ENCODE results near the gene USP32. TPM values are rescaled to one million over a fixed set of nuclear protein-coding genes. Genes with fewer than 3 reads are reported as not detected.
A peak's percentile ranks its signal among the peaks of the same experiment; 100 is the strongest.

The USP32 gene
- polyA plus RNA-seq, 4 donors, result 10.3 to 21.9 (median 15.1) TPM

DNA sequence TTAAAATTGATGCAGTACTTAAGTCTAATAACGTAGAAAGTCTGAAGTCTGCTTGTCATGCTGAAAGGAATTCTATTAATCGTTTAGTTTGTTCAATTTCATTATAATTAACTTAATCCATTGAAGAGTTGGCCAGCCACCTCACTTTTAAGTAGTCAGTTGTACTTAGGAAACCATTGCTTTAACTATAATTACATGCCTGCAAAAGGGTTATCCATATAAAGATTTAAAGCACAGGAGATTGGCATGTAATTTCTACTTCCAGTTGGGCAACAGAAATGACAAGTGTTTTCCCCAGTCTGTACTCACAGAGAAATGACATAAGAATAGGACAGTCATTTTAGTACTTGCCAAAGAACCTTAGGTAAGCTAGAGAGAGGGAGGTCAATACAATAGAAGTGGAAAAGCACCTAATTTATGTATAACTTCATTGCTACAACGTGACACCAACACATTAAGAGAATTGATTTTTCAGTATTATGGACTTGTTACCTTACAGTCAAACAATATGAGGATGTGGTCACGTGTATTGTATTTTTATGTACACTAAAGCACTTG lies 3.7 kb upstream of the USP32 start:
- no peaks in the 10 kb centered on the region for H3K9me3 ChIP-seq (ENCODE audit: control insufficient read depth in 2 of 2, insufficient read depth in 1 of 2, low read depth in 1 of 2, low read length in 1 of 2)

GRCh38 chr17:60393840-60394723 lies 2.1 kb upstream of the USP32 start:
- H3K9me3 ChIP-seq (ENCODE audit: control insufficient read depth in 2 of 2, insufficient read depth in 1 of 2, low read depth in 1 of 2, low read length in 1 of 2), result no peaks in the 10 kb centered on the region
- no peak overlapping the region for H3K4me3 ChIP-seq (ENCODE audit: low read depth in 1 of 3, low read length in 3 of 3)
- DNase-seq, result no peak
- no peak for FAIRE-seq
- H3K36me3 ChIP-seq (ENCODE audit: control insufficient read depth in 3 of 3, insufficient read depth in 2 of 3, low read depth in 1 of 3, low read length in 3 of 3), result no peaks in the 10 kb centered on the region
- peaks cover 0 to 10% (median 0%) of the 10 kb centered on the region in 3 donors for H3K4me1 ChIP-seq (ENCODE audit: control insufficient read depth in 3 of 3, insufficient read depth in 2 of 3, low read depth in 1 of 3, low read length in 2 of 3)
- no peak overlapping the region for H3K27ac ChIP-seq (ENCODE audit: low read depth in 1 of 3, low read length in 2 of 3)
- H3K27me3 ChIP-seq (ENCODE audit: control insufficient read depth in 3 of 3, insufficient read depth in 3 of 3, low read length in 3 of 3), result no peaks in the 10 kb centered on the region
- WGBS, 3 donors, result 91 to 92% (median 92%) methylated on average over 15 to 17 of the region's 17 CpGs

More for the DNA sequence above, 3.7 kb upstream of the USP32 start:
- FAIRE-seq, result no peak
- Histone ChIP-seq H3K4me3 (ENCODE audit: low read depth in 1 of 3, low read length in 3 of 3) (no peak overlapping the region), H3K27ac (ENCODE audit: low read depth in 1 of 3, low read length in 2 of 3) (no peak overlapping the region), H3K4me1 (ENCODE audit: control insufficient read depth in 3 of 3, insufficient read depth in 2 of 3, low read depth in 1 of 3, low read length in 2 of 3) (peaks cover 0 to 5% (median 0%) of the 10 kb centered on the region in 3 donors), H3K27me3 (ENCODE audit: control insufficient read depth in 3 of 3, insufficient read depth in 3 of 3, low read length in 3 of 3) (no peaks in the 10 kb centered on the region), H3K36me3 (ENCODE audit: control insufficient read depth in 3 of 3, insufficient read depth in 2 of 3, low read depth in 1 of 3, low read length in 3 of 3) (no peaks in the 10 kb centered on the region)
- 67 to 84% (median 80%) methylated on average over 4 of the region's 4 CpGs for WGBS, 3 donors
- DNase-seq, result no peak

GRCh38 chr17:60392845-60393702 lies 1.1 kb upstream of the USP32 start:
- FAIRE-seq (no peak), DNase-seq (peak; percentile 78 to 79)
- peak overlapping the region; percentile 69 to 91 (median 81) for H3K4me3 ChIP-seq (ENCODE audit: low read depth in 1 of 3, low read length in 3 of 3)
- peak overlapping the region; percentile 89 to 94 (median 89) for H3K27ac ChIP-seq (ENCODE audit: low read depth in 1 of 3, low read length in 2 of 3)
- no peaks in the 10 kb centered on the region for H3K36me3 ChIP-seq (ENCODE audit: control insufficient read depth in 3 of 3, insufficient read depth in 2 of 3, low read depth in 1 of 3, low read length in 3 of 3)
- H3K4me1 ChIP-seq (ENCODE audit: control insufficient read depth in 3 of 3, insufficient read depth in 2 of 3, low read depth in 1 of 3, low read length in 2 of 3), result peaks cover 0 to 10% (median 0%) of the 10 kb centered on the region in 3 donors
- H3K9me3 ChIP-seq (ENCODE audit: control insufficient read depth in 2 of 2, insufficient read depth in 1 of 2, low read depth in 1 of 2, low read length in 1 of 2), result no peaks in the 10 kb centered on the region
- no peaks in the 10 kb centered on the region for H3K27me3 ChIP-seq (ENCODE audit: control insufficient read depth in 3 of 3, insufficient read depth in 3 of 3, low read length in 3 of 3)
- WGBS, 3 donors, result 15 to 18% (median 18%) methylated on average over 17 of the region's 17 CpGs

DNA sequence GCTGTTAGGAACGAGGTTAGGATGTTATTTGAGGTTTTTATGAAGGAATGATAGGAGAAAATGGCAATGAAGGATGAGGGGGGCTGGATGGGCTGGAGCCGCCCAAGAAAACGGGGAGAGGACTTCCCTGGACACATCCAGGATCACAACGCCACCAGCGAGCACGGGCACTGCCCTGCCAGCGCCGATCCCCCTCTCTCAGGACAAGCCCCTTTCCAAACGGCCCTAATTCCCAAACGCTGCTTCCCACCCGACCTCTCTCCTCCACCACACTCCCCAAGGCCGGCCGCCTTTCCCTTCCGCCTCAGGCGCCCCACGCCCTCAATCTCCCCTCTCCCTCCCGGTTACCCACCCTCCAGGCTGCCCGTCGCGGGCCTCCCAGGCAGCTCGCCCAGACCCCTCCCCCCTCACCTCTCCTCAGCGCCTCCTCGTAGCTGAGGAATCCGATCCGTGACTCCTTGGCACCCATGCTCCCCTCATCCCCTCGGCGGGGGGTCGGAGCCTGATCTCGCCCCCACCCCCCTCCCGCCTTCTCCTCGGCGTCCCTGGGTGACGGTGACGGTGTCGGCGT lies 377 bp downstream of the USP32 start:
- FAIRE-seq (no peak), DNase-seq (no peak)
- 0 to 2% (median 1%) methylated on average over 27 to 36 of the region's 36 CpGs for WGBS, 3 donors
- Histone ChIP-seq H3K27me3 (ENCODE audit: control insufficient read depth in 3 of 3, insufficient read depth in 3 of 3, low read length in 3 of 3) (no peaks in the 10 kb centered on the region), H3K36me3 (ENCODE audit: control insufficient read depth in 3 of 3, insufficient read depth in 2 of 3, low read depth in 1 of 3, low read length in 3 of 3) (no peaks in the 10 kb centered on the region), H3K4me1 (ENCODE audit: control insufficient read depth in 3 of 3, insufficient read depth in 2 of 3, low read depth in 1 of 3, low read length in 2 of 3) (peaks cover 0 to 10% (median 0%) of the 10 kb centered on the region in 3 donors), H3K27ac (ENCODE audit: low read depth in 1 of 3, low read length in 2 of 3) (peak overlapping the region; percentile 79 to 94 (median 89)), H3K4me3 (ENCODE audit: low read depth in 1 of 3, low read length in 3 of 3) (peak overlapping the region; percentile 81 to 91 (median 90)), H3K9me3 (ENCODE audit: control insufficient read depth in 2 of 2, insufficient read depth in 1 of 2, low read depth in 1 of 2, low read length in 1 of 2) (no peaks in the 10 kb centered on the region)

DNA sequence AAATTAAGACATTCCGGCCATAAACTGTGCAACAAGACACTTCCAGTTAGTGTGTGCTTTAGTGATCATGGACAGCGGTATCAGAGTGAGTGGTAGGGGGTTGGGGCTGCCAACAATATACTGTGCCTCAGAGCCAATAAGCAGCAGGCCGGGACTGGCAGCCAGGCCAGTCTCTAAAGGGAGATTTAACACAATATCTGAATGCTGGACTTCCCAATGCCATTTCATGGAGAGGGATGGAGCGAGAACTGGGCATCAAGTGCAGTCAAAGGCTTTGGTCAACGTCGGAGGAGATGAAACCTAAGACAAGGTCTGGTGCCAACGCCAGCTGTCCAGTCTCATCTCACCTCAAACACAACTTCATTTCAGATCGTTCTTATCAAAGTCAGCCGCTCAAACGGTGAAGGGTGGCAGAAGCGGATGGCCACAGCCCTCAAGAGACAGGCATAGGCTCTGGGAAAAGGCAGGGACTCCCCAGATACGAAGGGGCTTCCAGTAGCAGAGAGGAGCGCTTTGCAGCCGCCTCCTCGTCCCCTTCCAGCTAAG lies 935 bp downstream of the USP32 start:
- H3K9me3 ChIP-seq (ENCODE audit: control insufficient read depth in 2 of 2, insufficient read depth in 1 of 2, low read depth in 1 of 2, low read length in 1 of 2), result no peaks in the 10 kb centered on the region
- peak overlapping the region; percentile 81 to 91 (median 90) for H3K4me3 ChIP-seq (ENCODE audit: low read depth in 1 of 3, low read length in 3 of 3)
- H3K4me1 ChIP-seq (ENCODE audit: control insufficient read depth in 3 of 3, insufficient read depth in 2 of 3, low read depth in 1 of 3, low read length in 2 of 3), result peaks cover 0 to 10% (median 0%) of the 10 kb centered on the region in 3 donors
- 4 to 6% (median 5%) methylated on average over 15 of the region's 15 CpGs for WGBS, 3 donors
- FAIRE-seq (no peak), DNase-seq (peak; percentile 33 to 57)
- H3K36me3 ChIP-seq (ENCODE audit: control insufficient read depth in 3 of 3, insufficient read depth in 2 of 3, low read depth in 1 of 3, low read length in 3 of 3), result no peaks in the 10 kb centered on the region
- H3K27me3 ChIP-seq (ENCODE audit: control insufficient read depth in 3 of 3, insufficient read depth in 3 of 3, low read length in 3 of 3), result no peaks in the 10 kb centered on the region
- peak overlapping the region in 2 of 3 donors; percentile 89 to 94 for H3K27ac ChIP-seq (ENCODE audit: low read depth in 1 of 3, low read length in 2 of 3)

DNA sequence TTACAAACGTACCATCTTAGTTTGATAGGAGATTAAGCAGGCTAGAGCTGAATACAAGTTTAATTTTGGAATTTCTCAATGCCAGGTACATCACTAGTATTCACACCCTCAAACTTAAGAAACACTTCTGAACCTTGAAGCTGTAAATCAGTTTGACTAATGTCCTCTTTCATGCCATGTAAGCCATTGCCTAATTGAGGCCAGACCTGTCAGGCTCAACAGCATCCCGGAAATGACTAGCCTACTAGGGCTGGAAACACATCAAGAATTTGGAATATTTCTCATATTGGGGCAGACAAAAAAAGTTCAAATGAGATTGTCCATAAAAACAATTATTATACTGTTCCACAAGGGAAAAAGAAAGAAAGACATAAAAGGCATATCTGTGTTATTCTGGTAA lies 1.7 kb downstream of the USP32 start:
- Histone ChIP-seq H3K9me3 (ENCODE audit: control insufficient read depth in 2 of 2, insufficient read depth in 1 of 2, low read depth in 1 of 2, low read length in 1 of 2) (no peaks in the 10 kb centered on the region), H3K27me3 (ENCODE audit: control insufficient read depth in 3 of 3, insufficient read depth in 3 of 3, low read length in 3 of 3) (no peaks in the 10 kb centered on the region), H3K27ac (ENCODE audit: low read depth in 1 of 3, low read length in 2 of 3) (no peak overlapping the region), H3K36me3 (ENCODE audit: control insufficient read depth in 3 of 3, insufficient read depth in 2 of 3, low read depth in 1 of 3, low read length in 3 of 3) (peaks cover 0 to 2% (median 0%) of the 10 kb centered on the region in 3 donors), H3K4me1 (ENCODE audit: control insufficient read depth in 3 of 3, insufficient read depth in 2 of 3, low read depth in 1 of 3, low read length in 2 of 3) (peaks cover 0 to 10% (median 0%) of the 10 kb centered on the region in 3 donors), H3K4me3 (ENCODE audit: low read depth in 1 of 3, low read length in 3 of 3) (no peak overlapping the region)
- no peak for FAIRE-seq
- DNase-seq, result peak in 1 of 2 donors; percentile 10
- WGBS, 3 donors, result 55 to 78% (median 70%) methylated on average over 2 of the region's 2 CpGs

- no peak for FAIRE-seq
- WGBS, 3 donors, result 50 to 53% (median 51%) methylated on average over 3 of the region's 3 CpGs
- no peak overlapping the region for H3K27ac ChIP-seq (ENCODE audit: low read depth in 1 of 3, low read length in 2 of 3)
Measured at GRCh38 chr17:60388742-60389141, 3.2 kb downstream of the USP32 start.

More at GRCh38 chr17:60388742-60389141, 3.2 kb downstream of the USP32 start:
- Histone ChIP-seq H3K27me3 (ENCODE audit: control insufficient read depth in 3 of 3, insufficient read depth in 3 of 3, low read length in 3 of 3) (no peaks in the 10 kb centered on the region), H3K4me1 (ENCODE audit: control insufficient read depth in 3 of 3, insufficient read depth in 2 of 3, low read depth in 1 of 3, low read length in 2 of 3) (peaks cover 0 to 10% (median 0%) of the 10 kb centered on the region in 3 donors), H3K9me3 (ENCODE audit: control insufficient read depth in 2 of 2, insufficient read depth in 1 of 2, low read depth in 1 of 2, low read length in 1 of 2) (no peaks in the 10 kb centered on the region), H3K4me3 (ENCODE audit: low read depth in 1 of 3, low read length in 3 of 3) (no peak overlapping the region), H3K36me3 (ENCODE audit: control insufficient read depth in 3 of 3, insufficient read depth in 2 of 3, low read depth in 1 of 3, low read length in 3 of 3) (peaks cover 0 to 2% (median 0%) of the 10 kb centered on the region in 3 donors)
- no peak for DNase-seq
